NB4 (cell line): Measurements from ENCODE around the gene SLC47A2.

Experiments
- CTCF ChIP-seq: IDR thresholded peaks from one replicate; pipeline ENCODE4 v1.5.1; 2012; ENCODE audit warnings: low read depth, low read length
- MAX ChIP-seq: IDR thresholded peaks from 2 replicates; pipeline ENCODE4 v1.6.1; 2011; ENCODE audit warnings: low read depth, low read length
- POLR2A ChIP-seq: IDR thresholded peaks from 2 replicates; pipeline ENCODE4 v1.6.1; 2011; ENCODE audit warnings: mild to moderate bottlenecking; ENCODE audit not compliant: insufficient read length; ENCODE audit errors: extremely low read depth

- TF ChIP-seq MAX = no peak
- no peak for TF ChIP-seq CTCF
- TF ChIP-seq POLR2A = no peak
Measured at GRCh38 chr17:19644493-19645210, 71.7 kb downstream of the SLC47A2 start.
